NCI-H2196 treated with DMSO at 0.1 percent for 48 hours (cell line): Measurements from ENCODE around the gene RASGRP1.

ENCODE experiments used
- DNase-seq: peaks from one replicate; lab custom pipeline; 2025; ENCODE audit not compliant: unreplicated experiment; lab: John Stamatoyannopoulos, UW

RASGRP1 gene

GRCh38 chr15:38463893-38464292, 100.7 kb downstream of the RASGRP1 start:
- DNase-seq: no peak

DNA sequence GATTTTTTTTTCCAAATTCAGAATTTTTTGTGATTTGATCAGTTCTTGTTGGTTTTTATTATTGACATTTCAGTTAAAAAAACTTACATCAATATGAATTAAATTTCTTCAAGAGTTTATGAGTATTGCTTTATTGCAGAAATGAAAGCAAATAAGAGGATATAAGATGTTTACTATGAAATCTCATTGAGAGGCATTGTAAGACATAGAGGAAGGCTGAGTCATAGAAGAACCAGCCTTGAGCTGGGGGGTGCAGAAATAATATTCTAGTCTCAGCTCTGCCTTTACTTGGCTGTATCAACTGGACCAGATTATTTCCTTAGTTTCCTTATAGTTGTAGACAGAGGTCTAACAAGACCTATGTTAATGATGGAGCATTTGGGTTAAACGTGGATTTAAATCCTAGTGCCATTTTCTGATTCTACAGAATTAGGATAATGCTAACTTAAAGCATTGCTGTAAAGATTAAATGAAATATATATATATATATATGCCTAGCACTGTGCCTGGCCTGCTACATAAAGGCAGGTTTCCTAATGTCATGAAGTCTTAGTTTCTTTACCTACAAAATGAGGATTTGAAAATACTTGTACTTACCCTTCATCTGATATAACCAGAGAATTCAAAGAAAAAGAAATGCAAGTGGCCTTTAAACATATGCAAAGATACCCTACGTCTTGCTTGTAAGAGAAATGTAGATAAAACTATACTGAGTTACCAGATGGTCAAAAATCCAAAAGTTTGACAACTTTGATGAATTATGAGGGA, 103.4 kb downstream of the RASGRP1 start:
- no peak for DNase-seq

DNA sequence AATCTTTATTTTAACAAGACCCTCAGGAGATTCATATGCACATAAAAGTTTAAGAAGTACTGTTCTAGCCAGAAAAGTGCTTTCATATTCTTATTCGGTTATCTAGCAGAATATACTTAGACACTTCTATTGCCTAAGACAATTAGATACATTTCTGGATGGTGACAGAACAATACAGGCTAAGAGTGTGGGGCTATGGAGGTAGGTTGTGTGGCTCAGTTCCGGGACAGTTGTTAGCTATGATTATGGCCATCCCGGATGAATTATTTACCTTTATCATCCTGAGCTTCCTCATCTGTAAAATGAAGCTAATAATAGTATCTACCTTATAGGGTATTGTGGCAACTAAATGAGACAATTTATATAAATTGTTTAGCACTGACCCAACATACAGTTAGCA, 104.1 kb downstream of the RASGRP1 start:
- no peak for DNase-seq

- no peak for DNase-seq
These were observed 105.1 kb downstream of the RASGRP1 start for GRCh38 chr15:38459480-38459879.

GRCh38 chr15:38458646-38459045, 106.0 kb downstream of the RASGRP1 start:
- no peak for DNase-seq

DNA sequence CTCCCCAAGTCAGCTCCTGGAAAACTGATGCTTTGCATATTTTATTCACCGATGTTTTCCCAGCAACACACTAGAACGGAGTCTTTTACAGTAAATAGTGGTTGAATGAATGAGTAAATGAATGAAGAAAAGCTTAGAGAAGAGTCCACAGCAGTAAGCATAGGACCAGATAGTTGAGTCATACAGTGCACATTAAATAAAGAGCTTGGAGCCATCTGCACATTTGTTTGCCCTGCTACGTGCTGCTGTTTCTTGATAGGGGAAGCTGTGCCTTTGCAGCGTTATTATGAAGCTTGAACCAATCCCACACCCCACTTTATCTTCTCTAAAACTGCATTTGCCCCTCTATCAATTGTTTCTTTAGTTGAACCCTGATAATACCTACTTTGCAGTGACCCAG, 109.5 kb downstream of the RASGRP1 start:
- no peak for DNase-seq

DNA sequence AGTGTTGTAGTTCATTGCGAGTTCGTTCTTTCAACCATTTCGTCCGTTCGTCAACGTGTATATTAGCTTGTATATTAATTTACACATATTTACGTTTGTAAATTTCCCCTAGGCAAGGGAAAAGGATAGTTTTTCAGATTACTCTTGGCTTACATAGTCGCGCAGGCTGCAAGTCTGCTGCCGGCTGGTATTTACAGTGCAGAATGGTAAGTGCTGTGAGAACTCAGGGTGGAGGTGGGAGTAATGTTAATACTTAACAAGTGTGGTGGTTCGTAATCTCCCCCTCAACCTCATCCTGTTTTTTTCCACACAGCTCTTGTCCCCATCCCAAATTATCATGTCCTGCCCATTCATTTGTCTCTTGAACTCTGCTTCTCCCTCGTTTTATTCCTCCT, 109.9 kb downstream of the RASGRP1 start:
- no peak for DNase-seq

- peak; percentile 6 for DNase-seq
These were observed 110.5 kb downstream of the RASGRP1 start, which contains the start of gene FAM98B for GRCh38 chr15:38453971-38454695. Gene FAM98B, plus strand, starts transcription at chr15:38454127. Its CDS starts 35 bp downstream, at chr15:38454162.

- DNase-seq: no peak
These were observed 123.5 kb downstream of the RASGRP1 start for GRCh38 chr15:38441130-38441519.

DNA sequence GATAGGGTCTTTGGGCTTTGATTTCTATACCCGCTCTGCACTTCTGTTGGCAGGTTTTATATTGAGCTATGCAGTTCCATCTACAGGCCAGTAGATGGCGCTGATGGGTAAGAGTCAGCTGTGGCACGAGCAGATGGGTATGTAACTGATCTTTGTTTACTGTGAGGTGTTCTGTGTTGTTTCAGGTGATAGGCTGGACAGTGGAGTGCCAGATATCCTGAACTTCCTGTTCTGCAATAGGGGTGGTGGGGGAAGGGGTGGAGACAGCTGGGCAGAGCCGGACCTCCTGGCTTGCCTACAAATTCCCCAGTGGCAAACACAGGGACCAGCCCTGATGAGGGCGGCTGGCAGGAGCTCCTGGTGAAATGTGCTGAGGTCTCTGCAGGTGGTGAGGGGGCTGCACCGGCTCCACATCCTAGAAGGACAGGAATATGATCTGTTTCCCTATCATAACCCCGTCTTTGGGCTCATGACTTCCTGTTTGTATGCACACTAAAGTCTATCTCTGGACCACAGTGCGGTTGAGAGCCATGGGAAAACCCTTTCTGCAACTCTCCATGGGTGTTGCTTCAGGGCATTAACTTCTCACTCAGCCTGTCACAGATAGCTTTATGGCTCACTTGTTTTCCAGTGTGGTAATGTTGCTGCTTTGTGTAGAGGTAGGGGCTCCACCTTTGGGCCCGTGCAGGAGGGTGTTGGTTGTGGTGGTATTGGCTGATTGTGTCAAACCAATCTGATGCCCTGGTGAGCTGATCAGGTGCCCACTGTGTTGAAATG, 124.1 kb downstream of the RASGRP1 start:
- DNase-seq: peak; percentile 57
